Smooth muscle cell of the brain vasculature (primary cell): ENCODE measurements around the gene CALN1.

Experiments
- DNase-seq: peaks from one replicate; pipeline ENCODE4 v3.0.0-alpha.2; 2012; ENCODE audit warnings: low read depth, low spot score

The CALN1 gene

GRCh38 chr7:72038022-72038732 is 374.0 kb downstream of the CALN1 start:
- no peak for DNase-seq

- DNase-seq = no peak
These were observed 374.6 kb downstream of the CALN1 start for GRCh38 chr7:72037516-72037915.

DNA sequence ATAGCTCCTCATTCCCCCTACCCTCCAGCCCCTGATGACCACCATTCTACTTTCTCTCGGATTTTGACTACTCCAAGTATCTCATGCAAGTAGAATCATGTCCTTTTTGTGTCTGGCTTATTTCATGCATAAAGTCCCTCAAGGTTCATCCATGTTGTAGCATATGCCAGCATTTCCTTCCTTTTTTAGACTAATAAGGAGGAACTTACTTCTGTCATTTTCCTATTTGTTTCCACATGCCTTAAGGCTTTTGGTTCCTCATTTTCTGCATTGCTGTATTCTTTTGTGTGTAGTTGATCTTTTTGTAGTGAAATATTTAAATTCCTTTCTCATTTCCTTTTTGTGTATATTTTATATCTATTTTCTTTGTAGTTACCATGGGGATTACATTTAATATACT is 376.9 kb downstream of the CALN1 start:
- no peak for DNase-seq

GRCh38 chr7:72032934-72033333 is 379.2 kb downstream of the CALN1 start:
- DNase-seq = no peak

- DNase-seq = no peak
These were observed 381.0 kb downstream of the CALN1 start for GRCh38 chr7:72030994-72031667.

- DNase-seq = no peak
These were observed 383.9 kb downstream of the CALN1 start for GRCh38 chr7:72028267-72028666.

- no peak for DNase-seq
These were observed 386.7 kb downstream of the CALN1 start for GRCh38 chr7:72025381-72025960.

DNA sequence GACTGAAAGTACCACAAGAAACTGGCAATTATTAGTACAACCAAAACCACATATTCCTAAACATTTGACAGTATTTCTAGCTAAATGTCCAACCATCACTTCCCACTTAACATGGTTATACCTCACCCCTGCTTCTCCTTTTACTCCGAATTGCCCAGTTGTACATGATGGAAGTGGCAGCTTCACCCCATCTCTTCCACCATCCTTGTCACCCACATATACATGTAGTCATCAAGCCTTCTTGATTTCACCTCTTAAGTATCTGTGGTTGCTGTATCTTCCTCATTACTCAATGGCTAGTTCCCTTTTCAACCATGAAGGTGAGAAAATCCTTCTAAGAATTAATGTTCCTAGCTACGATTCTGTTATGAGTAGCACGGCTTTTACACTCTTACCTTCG is 388.2 kb downstream of the CALN1 start:
- no peak for DNase-seq

GRCh38 chr7:72021716-72022115 is 390.4 kb downstream of the CALN1 start:
- DNase-seq = no peak

- DNase-seq = no peak
These were observed 391.8 kb downstream of the CALN1 start for GRCh38 chr7:72020311-72020710.

DNA sequence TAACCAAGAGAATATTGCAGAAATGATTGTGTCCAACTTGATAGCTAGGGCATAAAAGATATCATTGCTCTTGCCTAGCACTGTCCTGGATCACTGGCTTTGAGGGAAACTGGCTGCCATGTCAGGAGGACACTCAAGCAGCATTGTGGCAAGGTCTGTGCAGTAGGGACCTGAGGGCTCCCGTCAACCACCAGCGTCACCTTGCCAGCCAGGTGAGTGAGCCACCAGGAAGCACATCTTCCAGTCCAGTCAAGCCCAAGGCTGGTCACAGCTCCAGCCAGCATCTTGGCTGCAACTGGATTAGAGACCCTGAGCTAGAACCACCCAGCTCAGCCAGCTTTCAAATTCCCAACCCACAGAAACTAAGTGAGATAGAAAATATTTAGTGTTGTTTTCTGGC is 392.7 kb downstream of the CALN1 start:
- DNase-seq = no peak

- DNase-seq = no peak
These were observed 394.4 kb downstream of the CALN1 start for GRCh38 chr7:72017756-72018155.

DNA sequence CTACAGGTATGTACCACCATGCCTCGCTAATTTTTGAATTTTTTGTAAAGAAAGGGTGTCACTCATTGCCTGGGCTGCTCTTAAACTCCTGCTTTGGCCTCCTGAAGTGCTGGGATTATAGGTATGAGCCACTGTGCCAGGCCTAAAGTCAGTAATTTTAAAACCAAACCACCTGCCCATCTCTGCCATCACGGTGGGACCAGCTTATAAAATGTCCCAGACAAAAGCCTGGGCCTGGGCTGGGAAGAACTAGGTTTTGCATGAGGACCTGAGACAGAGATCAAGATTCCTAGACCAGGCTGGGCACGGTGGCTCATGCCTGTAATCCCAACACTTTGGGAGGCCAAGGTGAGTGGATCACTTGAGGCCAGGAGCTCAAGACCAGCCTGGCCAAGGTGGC is 395.6 kb downstream of the CALN1 start:
- DNase-seq = no peak

- DNase-seq = no peak
These were observed 397.0 kb downstream of the CALN1 start for GRCh38 chr7:72015136-72015535.

- DNase-seq = no peak
These were observed 405.1 kb downstream of the CALN1 start for GRCh38 chr7:72007018-72007417.

DNA sequence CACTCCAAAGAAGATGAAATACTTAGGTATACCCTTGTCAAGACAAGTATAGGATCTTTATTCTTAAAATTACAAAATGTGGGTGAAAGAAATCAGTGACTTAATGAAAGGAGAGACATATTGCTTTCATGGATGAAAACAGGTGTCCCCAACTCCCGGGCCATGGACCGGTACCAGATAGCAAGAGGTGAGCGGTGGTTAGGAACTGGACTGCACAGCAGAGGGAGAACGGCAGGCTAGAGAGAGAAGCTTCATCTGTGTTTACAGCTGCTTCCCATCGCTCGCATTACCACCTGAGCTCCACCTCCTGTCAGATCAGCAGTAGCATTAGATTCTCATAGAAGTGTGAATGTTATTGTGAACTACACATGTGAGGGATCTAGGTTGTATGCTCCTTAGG is 408.9 kb downstream of the CALN1 start:
- no peak for DNase-seq

- DNase-seq = no peak
These were observed 416.0 kb downstream of the CALN1 start for GRCh38 chr7:71996141-71996540.

GRCh38 chr7:71995111-71995510 is 417.0 kb downstream of the CALN1 start:
- no peak for DNase-seq

DNA sequence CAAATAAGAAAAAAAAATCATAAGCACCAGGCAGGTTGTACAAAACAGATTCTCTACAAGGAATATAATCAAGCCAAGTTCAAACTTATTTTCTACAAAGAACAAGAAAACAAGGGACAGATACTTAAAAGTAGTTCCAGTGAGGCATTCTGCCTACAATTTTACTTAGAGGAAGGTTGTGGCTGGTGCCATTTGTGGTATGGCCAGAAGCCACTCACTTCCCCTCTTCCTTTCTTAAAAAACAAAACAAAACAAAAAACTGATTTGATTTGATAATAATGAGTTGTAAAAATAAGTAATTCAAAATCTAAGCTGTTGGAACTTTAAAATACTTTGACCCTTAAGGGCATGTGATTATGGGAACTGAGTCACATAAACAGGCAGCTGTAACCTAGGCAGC is 420.6 kb downstream of the CALN1 start:
- DNase-seq = no peak

- DNase-seq = no peak
These were observed 422.0 kb downstream of the CALN1 start for GRCh38 chr7:71990138-71990462.

DNA sequence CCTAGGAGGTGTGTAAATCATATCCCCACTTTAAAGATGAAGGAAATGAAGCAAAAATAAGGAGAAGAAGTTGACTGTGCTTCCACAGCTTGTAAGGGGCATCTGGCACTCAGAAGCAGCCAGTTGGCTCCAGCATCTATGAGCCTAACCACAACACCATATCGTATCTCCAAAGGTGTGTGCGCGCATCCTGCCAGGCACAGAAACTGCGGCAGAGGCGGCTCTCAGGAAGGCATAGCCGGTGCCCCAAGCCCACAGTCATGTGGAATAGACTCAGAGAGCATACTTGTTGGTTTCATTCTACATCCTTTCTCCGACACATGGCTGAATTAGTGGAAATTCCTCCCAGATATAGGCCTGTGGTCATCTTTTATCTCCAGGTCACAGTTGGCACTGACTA is 423.9 kb downstream of the CALN1 start:
- no peak for DNase-seq

DNA sequence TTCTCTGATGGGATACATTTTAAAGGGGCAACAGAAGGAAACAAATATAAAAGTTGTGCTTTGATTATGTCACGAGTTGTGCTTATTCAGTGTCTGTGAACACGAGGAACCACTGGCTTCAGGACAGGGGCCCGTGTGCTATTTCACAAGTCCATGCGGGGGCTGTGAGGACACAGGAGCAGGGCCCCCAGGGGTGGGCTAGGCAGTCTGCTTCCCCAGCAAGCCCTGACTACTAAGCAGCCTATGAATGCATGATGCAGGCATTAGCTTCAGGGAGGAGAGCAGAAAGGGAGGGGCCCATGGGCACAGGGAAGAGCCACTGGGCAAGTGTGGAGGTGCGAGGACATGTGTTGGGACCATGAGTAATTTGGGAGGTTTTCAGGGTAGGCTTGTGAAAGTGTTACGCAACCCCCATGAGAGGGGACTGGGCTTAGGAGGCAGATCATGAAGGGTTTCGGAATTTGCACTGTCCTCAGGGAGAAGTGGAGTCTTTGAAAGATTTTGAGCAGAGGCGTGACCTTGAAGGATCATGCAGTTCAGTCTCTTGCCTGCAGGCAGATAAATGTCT is 424.9 kb downstream of the CALN1 start:
- no peak for DNase-seq

- DNase-seq = no peak
These were observed 427.8 kb downstream of the CALN1 start for GRCh38 chr7:71984348-71984747.
